GM19240 (cell line): ENCODE results near the gene FBN1.

Source experiments
- DNase-seq: peaks from one replicate; pipeline ENCODE4 v3.0.0; 2011; ENCODE audit warnings: low spot score; ENCODE audit not compliant: insufficient read length

The FBN1 gene

DNA sequence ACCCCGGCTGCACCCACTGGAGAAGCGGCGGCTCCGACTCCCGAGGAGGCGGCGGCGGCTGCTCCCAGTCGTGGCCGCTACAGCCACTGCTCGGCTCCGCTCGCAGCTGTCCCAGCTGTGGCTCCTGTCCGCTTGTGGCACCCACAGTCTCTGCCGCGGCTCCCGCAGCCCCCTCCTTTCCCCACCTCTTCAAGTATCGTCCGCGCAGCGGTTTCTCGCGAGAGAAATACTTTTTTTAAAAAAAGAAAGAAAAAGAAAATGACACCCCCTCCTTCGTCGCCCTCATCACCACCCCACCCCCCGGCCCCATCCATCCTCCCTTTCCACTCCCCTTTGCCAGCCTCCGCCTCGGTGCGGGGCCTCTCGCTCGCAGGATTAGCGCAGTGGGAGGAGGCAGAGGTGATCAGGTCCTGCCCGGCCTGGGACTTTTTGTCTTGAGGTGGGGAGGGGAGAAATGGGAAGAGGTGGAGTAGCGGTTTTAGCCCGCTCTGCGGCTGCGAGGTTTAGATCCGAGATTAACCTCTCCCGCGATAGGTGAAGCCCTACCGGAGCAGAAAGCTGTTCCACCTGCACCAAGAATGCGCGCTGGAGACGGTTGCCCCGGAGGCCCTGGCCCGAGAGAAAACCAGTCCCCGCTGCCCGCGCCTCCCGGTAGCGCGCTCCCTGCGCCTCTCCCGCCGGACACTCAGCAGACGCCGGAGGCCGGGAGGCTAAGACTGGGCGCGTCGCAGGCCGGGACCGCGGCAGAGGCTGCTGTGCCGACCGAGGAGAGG is at the start of gene FBN1:
Gene FBN1, minus strand, starts transcription at position 152 of the 773 bp plus-strand sequence. CDS start 940 bp downstream, outside the sequence.
- peak; percentile 51 for DNase-seq

DNA sequence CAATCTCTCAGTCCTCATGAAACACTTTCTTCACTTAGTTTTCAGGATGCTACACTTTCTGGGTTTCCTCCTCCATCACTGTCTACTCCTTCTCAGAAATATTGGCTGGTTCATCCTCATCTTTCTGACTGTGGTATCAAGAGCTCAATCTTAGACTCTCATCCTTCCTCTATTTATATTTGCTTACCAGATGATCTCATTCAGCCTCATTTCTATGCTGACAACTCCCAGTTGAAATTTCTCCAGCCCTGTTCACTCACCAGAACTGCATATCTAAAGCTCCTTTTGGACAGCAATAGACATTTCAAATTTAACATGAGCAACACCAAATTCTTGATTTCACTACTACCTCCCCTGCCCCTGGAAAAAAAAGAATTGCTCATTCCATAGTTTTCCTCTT is 48.0 kb upstream of the FBN1 start:
- DNase-seq = no peak

DNA sequence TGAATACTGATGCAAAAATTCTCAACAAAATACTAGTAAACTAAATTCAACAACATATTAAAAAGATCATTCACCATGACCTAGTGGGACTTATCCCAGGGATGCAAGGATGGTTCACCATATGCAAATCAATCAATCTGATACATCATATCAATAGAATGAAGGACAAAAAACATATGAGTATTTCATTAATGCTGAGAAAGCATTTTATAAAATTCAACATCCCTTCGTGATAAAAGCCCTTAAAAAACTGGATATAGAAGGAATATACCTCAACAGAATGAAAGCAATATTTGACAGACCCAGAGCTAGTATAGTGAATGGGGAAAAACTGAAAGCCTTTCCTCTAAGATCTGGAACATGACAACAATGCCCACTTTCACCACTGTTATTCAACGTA is 43.0 kb upstream of the FBN1 start:
- no peak for DNase-seq

DNA sequence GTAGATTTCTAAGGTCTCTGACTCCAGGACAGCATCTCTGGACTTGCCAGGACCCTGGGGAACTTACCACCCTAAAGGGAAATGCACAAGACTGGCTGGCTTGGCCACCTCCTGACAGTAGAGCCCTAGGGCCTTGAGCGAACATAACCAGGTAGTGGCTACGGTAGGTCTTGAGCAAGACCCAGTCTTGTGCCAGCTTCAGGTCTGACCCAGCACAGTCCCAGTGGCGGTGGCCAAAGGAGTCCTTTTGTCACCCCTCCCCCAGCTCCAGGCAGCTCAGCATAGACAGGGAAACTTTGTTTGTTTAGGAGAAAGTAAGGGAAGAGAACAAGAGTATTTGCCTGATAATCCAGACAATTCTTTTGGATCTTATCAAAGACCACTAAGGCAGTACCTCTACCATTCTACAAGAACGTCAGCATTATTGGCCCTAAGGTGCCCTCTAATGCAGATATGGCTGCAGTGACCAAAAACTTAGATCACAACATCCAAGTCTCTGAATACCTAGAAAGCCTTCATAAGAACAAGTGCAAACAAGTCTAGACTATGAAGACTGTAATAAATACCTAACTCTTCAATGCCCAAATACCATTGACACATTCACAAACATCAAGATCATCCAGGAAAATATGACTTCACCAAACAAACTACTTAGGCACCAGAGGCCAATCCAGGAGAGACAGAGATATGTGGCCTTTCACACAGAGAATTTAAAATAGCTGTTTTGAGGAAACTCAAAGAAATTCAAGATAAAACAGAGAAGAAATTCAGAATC is 38.7 kb upstream of the FBN1 start:
- no peak for DNase-seq

DNA sequence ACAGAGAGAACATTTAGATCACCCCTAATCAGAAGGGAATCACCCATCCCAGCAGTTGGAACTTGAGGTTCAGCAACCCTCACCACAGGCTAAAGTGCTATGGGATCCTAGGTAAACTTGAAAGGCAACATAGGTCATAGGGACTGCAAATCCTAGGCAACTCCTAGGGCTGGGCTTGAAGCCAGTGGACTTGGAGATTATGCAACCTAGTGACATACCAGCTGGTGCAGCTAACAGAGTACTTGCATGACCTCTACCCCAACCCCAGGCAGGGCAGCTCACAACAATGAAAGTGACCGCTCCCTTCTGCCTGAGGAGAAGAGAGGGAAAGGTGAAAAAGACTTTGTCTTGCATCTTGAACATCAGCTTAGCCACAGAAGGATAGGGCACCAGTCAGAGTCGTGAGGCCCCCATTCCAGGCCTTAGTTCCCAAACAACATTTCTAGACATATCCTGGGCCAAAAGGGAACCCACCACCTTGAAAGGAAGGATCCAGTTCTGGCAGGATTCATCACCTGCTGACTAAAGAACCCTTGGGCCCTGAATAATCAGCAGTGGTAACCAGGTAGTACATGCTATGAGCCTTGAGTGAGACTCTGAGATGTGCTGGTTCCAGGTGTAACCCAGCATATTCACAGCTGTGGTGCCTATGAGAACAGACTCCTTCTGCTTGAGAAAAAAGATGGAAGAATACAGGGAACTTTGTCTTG is 37.6 kb upstream of the FBN1 start:
- DNase-seq = no peak

DNA sequence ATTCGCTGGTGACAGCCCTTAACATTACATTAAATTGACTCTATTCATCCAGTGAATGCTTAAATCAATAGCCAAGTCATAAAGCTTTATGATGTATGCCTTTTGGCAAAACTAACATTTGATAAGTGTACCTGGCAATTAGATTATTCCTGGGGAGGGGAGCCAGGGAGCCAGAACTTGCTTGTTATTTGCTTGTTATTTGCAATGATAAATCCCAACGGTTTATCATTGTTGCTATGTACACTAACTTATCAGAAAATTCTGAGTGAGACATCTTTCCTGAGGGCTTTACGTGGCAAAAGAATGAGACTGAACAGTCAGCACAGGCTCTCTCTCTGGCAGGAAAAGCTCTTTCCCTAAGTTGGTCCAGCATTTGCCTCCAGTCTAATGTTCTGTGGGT is 35.8 kb upstream of the FBN1 start:
- no peak for DNase-seq

DNA sequence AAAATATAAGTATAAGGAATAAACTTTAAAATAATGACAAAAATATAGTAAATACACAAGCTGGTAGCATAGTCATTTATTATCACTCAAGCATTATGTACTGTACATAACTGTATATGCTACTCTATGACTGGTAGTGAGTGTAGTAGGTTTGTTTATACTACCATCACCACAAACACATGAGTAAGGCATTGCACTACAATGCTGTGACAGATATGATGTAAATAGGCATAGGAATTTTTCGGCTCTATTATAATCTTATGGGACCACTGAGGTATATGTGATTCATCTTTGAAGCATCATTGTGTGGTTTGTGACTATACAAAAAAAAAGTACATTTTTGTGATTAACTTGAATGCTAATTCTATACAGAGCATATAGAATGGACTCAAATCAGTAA is 35.3 kb upstream of the FBN1 start:
- DNase-seq = no peak

DNA sequence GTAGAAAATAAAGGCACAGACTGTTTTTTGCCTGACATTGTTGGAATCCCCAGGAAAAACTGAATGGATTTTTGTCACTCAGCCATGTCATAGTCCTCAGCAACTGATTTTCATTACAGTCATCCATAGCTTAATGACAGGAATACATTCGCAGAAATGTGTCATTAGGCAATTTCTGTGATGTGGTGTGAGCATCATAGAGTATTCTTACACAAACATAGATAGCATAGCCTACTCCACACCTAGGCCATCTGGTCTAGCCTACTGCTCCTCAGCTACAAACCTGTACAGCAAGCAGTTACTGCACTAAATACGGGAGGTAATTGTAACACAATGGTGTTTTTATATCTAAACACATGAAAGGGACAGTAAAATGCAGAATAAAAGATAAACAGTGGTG is 34.4 kb upstream of the FBN1 start:
- DNase-seq = no peak

DNA sequence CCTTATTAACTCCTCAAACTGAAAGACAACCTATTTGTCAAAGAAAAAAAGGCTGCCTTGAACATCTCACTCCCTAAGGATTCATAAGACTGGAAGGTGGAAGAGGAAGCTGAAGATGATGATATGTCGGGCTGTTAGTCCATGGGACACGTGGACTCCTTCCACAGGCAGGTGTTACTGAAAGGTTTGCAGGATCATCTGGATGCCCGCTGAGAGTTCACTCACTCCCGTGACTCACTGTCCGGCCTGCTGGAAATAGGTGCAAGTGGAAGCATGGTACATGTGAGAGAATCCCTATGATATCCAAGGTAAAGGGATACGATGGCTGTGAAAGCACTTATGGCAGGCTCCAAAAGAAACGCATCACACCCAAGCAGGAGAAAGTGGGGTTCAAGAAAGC is 33.3 kb upstream of the FBN1 start:
- no peak for DNase-seq

DNA sequence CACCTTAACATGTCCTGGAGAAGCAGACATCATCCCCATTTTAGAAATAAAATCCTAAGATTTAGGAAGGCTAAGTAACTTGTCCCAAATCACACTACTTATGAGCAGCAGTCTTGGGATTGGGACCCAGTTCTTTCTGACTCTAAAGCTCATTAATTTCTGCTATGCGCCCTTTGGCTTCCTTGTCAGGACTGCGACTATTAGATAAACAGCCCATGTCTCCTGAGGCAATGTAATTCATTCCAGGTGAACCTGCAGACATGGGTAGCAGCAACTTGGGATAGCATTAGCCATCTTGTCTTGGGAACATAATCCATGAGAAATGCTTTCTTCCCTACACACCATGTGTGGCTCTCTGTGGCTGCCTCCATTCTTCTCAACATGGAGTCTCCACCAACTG is 32.3 kb upstream of the FBN1 start:
- no peak for DNase-seq

DNA sequence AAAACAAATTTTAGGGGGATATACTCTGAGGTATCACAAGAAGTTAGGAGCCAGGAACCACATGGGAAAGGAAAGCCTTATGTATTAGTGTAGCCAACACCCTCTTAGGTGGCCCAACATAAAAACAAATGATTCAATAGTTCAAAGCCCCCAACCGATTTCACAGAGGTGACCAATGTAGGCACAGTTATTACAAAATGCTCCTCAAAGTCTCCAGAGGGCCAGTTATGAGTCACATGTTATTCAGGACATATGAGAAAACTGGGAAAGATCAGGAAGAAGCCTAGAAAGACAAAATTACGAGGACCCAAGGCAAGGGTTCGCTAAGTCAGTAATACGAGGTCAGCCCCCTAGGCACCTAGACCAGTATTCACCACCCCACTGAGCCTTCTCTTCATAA is 29.9 kb upstream of the FBN1 start:
- DNase-seq = no peak

DNA sequence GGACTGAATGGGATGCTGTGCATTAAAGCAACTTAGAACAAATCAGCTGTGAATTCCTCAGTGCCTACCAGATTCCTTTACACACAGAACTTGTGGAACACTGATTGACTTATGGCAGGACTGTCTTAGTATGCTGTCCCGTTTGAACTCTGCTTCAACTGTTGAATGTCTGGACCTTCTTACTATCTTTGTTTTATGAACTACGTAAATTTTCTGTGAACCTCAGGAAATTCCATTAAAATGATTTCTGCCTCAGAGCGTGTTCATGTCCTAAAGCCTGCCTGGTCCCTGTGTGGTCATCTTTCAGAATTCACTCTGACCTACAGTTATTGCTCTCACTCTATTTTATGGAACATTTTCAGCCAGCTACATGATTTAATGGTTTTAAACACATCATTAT is 29.4 kb upstream of the FBN1 start:
- no peak for DNase-seq

DNA sequence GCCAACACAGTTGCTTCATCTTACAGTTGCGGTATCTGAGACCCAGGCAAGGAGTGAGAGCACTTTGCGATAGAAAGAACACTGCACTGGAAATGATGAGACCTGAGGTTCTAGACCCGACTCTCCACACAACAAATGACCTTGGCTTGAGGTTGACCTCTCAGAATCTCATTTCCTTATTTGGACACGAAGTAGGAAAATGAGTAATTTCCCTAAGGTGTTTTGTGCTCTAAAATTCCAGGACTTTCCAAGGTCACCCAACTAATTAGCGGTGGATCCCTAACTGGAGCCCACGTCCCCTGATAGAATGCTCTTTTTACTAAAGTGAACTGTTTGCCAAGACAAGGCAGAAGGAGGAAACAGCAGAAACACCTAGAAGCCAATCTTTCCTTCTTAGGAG is 26.7 kb upstream of the FBN1 start:
- DNase-seq = no peak

DNA sequence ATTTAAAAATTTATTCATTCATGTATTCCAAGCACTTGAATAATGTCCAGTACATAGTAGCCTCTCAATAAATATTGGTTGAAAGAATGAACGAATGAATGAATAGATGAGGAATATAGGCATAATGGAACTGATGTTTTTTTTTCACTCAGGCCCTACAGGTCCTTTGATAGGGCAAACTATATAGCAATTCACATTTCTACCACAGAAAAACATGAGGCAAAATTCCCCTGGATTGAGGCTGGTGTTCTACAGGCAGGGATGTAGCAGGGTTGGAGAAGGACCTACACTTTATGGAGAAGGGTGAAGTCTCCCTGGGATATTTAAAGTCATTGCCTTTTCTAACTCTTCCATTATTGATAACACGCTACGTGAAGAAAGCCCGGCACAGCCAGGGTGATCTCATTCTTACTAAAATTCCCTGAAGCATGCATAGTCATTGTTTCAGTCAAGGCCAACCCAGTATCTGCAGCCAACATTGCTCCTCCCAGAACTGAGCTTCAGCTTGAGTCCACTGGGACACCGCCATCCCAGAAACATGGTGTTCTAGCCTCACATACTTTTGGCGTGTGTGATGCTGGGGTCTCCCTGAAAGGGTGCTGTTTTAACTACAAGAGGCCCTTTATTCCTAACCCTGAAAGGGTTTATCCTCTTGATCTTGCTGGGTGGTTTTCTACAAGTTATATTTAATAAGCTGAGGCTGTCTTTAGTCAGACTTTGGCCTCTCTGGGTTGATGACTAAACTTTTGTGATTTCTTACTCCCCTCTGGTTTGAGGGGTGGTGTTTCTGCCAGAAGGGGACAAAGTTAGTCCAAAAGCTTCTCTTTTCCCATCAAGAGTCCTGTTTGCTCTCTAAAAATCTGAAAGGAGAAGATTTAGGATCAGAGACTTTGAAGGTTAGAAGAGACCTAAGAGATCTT is 25.9 kb upstream of the FBN1 start:
- no peak for DNase-seq

DNA sequence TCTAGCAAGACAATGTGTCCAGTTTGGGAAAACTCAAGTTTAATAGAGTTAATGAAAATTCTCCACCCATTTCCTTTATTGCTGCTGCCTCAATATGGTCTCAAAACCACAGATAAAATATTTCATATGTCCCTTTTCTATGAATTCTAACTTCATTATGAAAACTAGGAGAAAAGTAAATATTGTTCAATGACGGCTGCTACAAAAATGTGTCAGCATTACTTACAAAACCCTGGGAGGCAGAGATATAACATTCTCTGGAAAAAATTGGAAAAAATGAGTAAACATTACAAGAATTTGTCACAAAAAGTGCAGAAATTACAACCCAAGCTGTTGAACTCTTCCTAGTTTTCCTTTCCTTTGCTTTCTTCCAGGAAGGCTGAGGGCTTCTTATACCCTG is 22.2 kb upstream of the FBN1 start:
- DNase-seq = no peak

DNA sequence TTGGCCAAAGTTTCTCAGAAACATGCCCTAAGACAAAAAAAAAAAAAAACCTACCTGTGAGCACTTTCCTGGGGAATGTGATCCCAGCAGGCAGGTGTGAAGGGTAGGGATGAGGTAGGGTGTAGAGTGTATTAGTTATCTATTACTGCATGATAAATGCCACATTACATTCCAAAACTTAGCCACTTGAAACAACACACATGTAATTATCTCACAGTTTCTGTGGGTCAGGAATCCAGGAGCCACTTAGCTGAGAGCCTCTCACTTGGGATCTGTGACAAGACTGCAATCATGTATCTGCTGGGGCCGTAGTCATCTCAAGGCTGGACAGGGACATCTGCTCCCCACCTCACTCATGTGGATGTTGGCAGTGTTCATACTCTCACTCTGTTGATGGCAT is 18.9 kb upstream of the FBN1 start:
- no peak for DNase-seq

DNA sequence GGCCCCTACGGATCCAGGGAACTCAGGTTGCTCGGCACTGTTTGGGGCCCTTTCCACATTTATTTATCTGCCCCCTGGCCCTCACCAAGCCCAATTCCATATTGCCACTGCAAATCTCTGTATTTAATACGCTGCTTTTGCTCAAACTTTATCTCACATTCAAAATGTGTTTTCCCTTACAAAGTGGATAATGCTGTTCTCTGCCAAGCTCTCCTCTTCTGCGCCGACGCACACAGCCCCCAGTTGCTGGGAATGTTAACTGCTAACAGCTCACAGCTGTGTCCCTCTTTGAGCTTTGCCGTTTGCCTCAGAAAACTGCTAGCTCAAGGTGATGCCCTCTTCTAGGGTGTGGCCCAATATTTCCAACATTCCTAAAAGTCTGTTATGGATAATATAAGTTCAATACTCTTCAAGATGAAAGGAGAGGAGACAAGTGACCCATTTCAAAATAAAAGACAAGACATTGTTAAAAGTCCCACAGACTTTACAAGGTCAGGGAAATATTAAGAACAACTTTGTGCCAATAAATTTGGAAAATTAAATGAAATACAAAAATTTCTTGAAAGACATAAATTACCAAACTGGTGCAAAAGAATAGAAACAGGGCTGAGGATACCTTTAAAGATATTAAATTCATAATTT is 12.6 kb upstream of the FBN1 start:
- DNase-seq = no peak

DNA sequence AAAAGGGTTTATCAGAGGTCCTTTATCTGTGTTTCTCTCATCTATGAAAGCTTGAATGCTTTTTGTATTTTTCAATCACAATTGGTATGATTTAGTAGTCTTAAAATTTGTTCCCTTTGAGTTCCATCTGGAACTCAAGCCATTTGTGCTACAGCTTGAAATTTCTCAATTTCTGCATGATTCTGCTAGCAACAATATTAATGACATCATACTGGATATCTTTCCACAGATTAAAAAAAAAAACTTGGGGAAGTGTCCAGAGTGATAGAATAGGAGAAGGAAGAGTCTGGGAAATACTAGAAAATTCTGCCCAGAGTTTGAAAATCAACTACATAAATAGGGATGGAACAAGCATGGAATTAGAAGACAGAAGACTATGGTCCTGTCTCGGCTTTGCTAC is 9.3 kb upstream of the FBN1 start:
- DNase-seq = no peak

DNA sequence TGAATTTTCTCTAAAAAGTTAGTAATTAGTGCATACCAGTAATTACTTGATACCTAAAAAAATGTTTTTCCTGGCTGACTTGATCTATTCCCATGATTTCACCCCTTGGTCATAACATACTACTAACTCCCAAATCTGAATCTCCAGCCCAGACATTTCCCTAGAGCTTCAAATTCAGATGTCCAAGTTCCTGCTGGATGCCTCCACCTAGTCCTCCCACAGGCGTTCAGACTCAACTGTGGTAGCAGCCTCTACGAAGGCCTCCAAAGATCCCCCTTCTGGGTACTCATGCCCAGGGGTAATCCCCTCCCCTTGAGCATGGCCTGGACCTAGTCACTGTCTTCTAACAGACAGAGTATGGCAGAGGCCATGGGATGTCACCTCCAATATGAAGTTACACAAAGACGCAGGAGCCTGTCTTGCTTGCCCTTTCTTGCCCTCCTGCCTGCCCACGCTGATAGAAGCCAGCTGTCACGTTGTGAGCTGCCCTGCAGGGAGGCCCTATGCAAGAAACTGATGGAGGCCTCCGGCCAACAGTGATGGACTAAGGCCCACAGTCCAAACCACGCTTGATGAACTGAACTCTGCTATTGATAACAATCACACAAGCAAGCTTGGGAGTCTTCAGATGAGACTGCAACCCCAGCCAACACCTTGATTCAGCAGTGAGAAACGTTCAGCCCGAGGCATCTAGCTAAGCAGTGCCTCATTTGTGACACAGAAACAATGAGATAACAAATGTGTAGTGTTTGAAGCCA is 8.6 kb upstream of the FBN1 start:
- no peak for DNase-seq

DNA sequence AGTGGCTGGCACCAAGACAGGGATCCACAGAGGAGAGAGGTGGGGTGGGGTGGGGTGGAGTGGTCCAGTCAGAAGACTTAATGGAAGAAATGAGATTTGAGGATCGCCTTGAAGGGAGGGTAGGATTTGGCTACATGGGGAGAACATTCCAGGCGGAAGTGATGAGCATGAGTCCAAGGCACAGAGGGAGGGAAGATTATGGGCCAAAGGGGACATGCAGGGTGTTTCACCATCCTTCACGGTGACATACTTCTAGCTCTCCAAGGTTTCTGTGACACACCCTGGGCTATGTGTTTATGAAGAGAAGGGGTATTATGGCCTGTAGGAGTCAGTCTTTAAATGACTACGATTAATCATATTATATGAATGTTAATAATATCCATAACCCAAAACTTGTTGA is 7.7 kb upstream of the FBN1 start:
- DNase-seq = no peak
